HEK293 (cell line): ENCODE results near the gene CORO2B.

Source experiments
- CTCF ChIP-seq: fragments of 450-650 bp; formaldehyde crosslinking; IDR thresholded peaks from 2 replicates; pipeline ENCODE4 v1.5.1; 2016; ENCODE audit warnings: missing biosample characterization, missing genetic modification characterization
- INSM2 ChIP-seq: fragments of 450-650 bp; formaldehyde crosslinking; IDR thresholded peaks from 2 replicates; pipeline ENCODE4 v1.5.1; 2016; ENCODE audit warnings: missing biosample characterization, missing genetic modification characterization
- REST ChIP-seq: fragments of 450-650 bp; formaldehyde crosslinking; IDR thresholded peaks from 2 replicates; pipeline ENCODE4 v1.5.1; 2016; ENCODE audit warnings: missing biosample characterization, missing genetic modification characterization
- SP7 ChIP-seq: fragments of 450-650 bp; formaldehyde crosslinking; IDR thresholded peaks from 2 replicates; pipeline ENCODE4 v1.5.1; 2016; ENCODE audit warnings: missing biosample characterization, missing genetic modification characterization
- ZBTB6 ChIP-seq: fragments of 450-650 bp; formaldehyde crosslinking; IDR thresholded peaks from 2 replicates; pipeline ENCODE4 v1.5.1; 2017; ENCODE audit warnings: missing biosample characterization, missing genetic modification characterization
- ZNF239 ChIP-seq: fragments of 450-650 bp; formaldehyde crosslinking; IDR thresholded peaks from 2 replicates; pipeline ENCODE4 v1.5.1; 2016; ENCODE audit warnings: missing biosample characterization, missing genetic modification characterization
- ZNF629 ChIP-seq: fragments of 450-650 bp; formaldehyde crosslinking; IDR thresholded peaks from 2 replicates; pipeline ENCODE4 v1.5.1; 2017; ENCODE audit warnings: missing biosample characterization, missing genetic modification characterization
- ZNF776 ChIP-seq: fragments of 450-650 bp; formaldehyde crosslinking; IDR thresholded peaks from 2 replicates; pipeline ENCODE4 v1.5.0; 2017; ENCODE audit warnings: missing biosample characterization, missing genetic modification characterization, borderline replicate concordance
- ZNF785 ChIP-seq: fragments of 450-650 bp; formaldehyde crosslinking; IDR thresholded peaks from 2 replicates; pipeline ENCODE4 v1.5.1; 2016; ENCODE audit warnings: missing biosample characterization, missing genetic modification characterization
- ZSCAN5A ChIP-seq: fragments of 450-650 bp; formaldehyde crosslinking; IDR thresholded peaks from 2 replicates; pipeline ENCODE4 v1.5.1; 2016; ENCODE audit warnings: missing biosample characterization, missing genetic modification characterization

- TF ChIP-seq CTCF (no peak), ZBTB6 (tag by site-specific recombination) (no peak), ZSCAN5A (no peak), ZNF239 (tag by site-specific recombination) (no peak), ZNF785 (tag by site-specific recombination) (no peak), INSM2 (tag by site-specific recombination) (no peak), ZNF776 (tag by site-specific recombination) (no peak), SP7 (tag by site-specific recombination) (no peak), REST (tag by site-specific recombination) (no peak), ZNF629 (tag by site-specific recombination) (no peak)
Measured at GRCh38 chr15:68618908-68619698, 40.3 kb downstream of the CORO2B start.
